NOMO-1 treated with DMSO at 0.1 percent for 48 hours (cell line): ENCODE data around the gene PSMD4.
A peak's percentile ranks its signal among the peaks of the same experiment; 100 is the strongest.
"Not testable (repeated sequence)": the region's sequence is repeated elsewhere in the genome, so short reads cannot be mapped to it uniquely, and the experiment has no call there.

Experiments used
- DNase-seq: peaks from one replicate; lab custom pipeline; 2025; ENCODE audit not compliant: unreplicated experiment; lab: John Stamatoyannopoulos, UW

Gene PSMD4

GRCh38 chr1:151267760-151268159, 13.2 kb downstream of the PSMD4 start:
- no peak for DNase-seq

GRCh38 chr1:151273924-151274466, 19.5 kb downstream of the PSMD4 start:
- no peak for DNase-seq

GRCh38 chr1:151275341-151275740, 20.8 kb downstream of the PSMD4 start:
- DNase-seq, result not testable (repeated sequence)

DNA sequence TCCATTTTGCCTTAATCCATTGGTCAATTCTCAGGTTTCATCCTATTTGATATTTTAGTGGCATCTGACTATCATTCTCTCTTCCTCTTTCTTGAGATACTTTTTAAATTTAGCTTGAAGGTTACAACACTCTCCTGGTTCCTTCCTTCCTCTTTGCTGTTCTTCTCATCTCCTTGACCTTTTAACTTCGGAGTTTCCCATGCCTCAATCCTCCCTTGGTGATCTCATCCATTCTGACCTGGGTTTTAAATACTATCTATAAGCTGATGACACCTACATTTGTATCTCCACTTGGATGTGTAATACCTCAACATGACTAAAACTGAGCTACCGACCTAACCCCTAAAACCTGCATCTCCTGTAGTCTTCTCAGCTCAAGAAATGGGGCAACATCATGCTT, 22.7 kb downstream of the PSMD4 start:
- DNase-seq, result peak; percentile 96

- peak; percentile 95 for DNase-seq
Measured at GRCh38 chr1:151281225-151281968, 26.9 kb downstream of the PSMD4 start.

- peak; percentile 100 for DNase-seq
Measured at GRCh38 chr1:151281969-151282882, 27.7 kb downstream of the PSMD4 start, which contains the start of gene ZNF687. Gene ZNF687 (plus strand): TSS chr1:151282299. CDS start chr1:151286292, 3,993 bp downstream.

DNA sequence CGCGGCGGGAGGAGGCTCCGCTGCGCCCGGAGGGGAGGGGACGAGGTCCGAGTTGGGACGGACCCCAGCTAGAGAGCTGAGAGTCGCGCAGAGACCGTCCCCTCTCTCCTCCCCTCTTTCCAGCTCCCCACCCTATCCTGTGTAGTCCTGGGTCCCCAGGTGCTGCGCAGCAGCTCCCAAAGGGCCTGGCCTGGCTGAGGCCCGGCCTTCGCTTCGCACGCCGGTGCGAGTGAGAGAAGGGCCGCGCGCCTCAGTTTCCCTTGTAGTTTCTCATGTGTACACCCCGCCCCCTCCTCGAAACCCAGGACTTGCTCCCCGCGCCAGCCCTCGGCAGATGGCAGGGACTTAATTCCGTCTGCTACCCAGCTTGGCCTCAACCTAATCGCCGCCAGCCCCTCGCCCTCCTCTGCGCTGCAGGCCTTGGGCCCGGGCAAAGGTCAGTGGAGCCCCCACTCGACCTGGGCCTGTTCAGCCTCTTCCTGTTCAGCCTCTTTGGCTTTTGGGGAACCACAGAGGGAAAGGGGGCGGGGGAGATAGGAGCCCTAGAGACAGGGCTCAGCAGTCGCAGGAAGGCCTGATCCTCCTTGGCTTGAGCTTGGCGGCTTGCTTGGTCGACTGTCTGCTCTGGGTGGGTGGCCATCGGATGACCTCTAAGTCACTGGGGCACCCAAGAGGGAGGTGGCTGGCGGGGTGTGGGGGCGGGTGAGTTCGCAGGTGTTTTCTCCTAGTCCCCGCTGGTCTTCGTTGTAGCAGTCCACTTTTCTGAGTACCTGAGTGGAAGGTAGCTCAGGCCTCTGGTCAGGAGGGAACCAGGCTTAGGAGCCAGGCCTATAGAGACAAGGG, 28.6 kb downstream of the PSMD4 start:
- DNase-seq, result peak; percentile 49

GRCh38 chr1:151284013-151284577, 29.6 kb downstream of the PSMD4 start:
- DNase-seq, result no peak

GRCh38 chr1:151286619-151287340, 32.2 kb downstream of the PSMD4 start:
- DNase-seq, result no peak

GRCh38 chr1:151287341-151287699, 32.8 kb downstream of the PSMD4 start:
- DNase-seq, result no peak

DNA sequence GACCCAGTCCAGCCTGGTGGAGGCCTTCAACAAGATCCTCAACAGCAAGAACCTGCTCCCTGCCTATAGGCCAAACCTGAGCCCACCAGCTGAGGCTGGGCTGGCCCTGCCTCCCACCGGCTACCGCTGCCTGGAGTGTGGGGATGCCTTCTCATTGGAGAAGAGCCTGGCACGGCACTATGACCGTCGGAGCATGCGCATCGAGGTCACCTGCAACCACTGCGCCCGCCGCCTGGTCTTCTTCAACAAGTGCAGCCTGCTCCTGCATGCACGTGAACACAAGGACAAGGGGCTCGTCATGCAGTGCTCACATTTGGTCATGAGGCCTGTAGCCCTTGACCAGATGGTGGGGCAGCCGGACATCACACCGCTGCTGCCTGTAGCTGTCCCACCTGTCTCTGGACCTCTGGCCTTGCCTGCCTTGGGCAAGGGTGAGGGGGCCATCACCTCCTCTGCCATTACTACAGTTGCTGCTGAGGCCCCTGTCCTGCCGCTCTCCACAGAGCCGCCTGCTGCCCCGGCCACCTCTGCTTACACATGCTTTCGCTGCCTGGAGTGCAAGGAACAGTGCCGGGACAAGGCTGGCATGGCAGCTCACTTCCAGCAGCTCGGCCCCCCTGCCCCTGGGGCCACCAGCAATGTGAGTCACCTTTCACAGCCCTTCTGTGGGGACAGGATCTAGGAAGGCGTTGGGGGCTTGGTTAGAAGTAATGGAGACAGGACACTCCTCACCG, 33.4 kb downstream of the PSMD4 start:
- no peak for DNase-seq

- no peak for DNase-seq
Measured at GRCh38 chr1:151288502-151288901, 34.0 kb downstream of the PSMD4 start.

DNA sequence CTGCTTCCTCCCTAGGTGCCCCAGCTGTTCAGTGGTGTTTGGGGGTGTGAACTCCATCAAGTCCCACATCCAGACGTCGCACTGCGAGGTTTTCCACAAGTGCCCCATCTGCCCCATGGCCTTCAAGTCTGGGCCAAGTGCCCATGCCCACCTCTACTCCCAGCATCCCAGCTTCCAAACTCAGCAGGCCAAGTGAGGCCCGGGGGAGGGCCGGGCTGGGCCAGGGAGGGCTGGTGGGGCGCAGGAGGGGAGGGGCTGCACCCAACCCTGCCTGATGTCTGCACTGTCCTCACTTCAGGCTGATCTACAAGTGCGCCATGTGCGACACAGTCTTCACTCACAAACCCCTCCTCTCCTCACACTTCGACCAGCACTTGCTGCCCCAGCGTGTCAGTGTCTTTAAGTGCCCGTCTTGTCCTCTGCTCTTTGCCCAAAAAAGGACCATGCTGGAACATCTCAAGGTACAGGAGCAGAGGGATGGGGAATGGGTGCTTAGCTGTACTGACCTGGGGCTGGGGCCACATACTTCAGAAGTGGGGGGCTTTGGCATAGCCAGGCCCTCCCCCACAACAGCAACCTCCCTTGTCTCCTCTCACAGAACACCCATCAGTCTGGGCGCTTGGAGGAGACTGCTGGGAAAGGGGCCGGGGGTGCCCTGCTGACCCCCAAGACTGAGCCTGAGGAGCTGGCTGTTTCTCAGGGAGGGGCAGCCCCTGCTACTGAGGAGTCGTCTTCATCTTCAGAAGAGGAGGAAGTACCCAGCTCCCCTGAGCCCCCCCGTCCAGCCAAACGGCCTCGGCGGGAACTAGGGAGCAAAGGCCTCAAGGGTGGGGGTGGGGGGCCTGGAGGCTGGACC, 34.8 kb downstream of the PSMD4 start:
- no peak for DNase-seq

DNA sequence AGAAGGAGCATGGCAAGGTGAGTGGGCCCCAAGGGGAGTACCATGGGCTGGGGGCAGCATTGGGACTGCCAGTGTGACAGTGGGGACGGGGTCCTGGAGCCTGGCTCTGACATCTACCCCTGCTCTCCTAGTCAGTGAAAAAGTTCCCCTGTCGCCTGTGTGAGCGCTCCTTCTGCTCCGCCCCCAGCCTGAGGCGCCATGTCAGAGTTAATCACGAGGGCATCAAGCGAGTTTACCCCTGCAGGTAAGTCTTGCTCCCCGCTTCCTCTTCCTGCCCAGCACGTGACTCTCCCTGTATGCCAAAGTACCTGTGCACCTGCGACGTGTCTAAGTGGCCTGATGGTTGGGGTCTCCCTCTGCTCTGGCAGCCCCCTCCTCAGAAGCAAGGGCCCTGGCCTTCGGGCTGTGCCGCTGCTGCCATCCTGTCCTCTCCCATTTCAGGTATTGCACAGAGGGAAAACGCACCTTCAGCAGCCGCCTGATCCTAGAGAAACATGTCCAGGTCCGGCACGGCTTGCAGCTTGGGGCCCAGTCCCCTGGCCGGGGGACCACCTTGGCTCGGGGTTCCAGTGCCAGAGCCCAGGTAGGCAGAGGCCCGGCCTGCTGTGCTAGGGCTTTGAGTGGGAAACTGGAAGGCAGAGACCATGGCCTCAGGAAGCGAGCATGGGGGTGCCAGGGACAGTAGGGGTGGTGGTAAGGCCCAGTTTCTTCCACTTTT, 35.6 kb downstream of the PSMD4 start:
- DNase-seq, result no peak

GRCh38 chr1:151290709-151291303, 36.3 kb downstream of the PSMD4 start:
- DNase-seq, result no peak

- no peak for DNase-seq
Measured at GRCh38 chr1:151292207-151293030, 37.9 kb downstream of the PSMD4 start.
